PC-9 (cell line): ENCODE data around the gene SMIM22.

Experiments
- CTCF ChIP-seq: fragments of 200-600 bp; sonication (generic); conservative IDR thresholded peaks from 2 replicates; pipeline ENCODE4 v1.6.1; 2017; ENCODE audit warnings: mixed run types, antibody characterized with exemption, mild to moderate bottlenecking, moderate library complexity
- EZH2 ChIP-seq: fragments of 200-600 bp; sonication (generic); IDR thresholded peaks from 2 replicates; pipeline ENCODE4 v1.8.0; 2017; ENCODE audit warnings: antibody characterized with exemption, low read depth

DNA sequence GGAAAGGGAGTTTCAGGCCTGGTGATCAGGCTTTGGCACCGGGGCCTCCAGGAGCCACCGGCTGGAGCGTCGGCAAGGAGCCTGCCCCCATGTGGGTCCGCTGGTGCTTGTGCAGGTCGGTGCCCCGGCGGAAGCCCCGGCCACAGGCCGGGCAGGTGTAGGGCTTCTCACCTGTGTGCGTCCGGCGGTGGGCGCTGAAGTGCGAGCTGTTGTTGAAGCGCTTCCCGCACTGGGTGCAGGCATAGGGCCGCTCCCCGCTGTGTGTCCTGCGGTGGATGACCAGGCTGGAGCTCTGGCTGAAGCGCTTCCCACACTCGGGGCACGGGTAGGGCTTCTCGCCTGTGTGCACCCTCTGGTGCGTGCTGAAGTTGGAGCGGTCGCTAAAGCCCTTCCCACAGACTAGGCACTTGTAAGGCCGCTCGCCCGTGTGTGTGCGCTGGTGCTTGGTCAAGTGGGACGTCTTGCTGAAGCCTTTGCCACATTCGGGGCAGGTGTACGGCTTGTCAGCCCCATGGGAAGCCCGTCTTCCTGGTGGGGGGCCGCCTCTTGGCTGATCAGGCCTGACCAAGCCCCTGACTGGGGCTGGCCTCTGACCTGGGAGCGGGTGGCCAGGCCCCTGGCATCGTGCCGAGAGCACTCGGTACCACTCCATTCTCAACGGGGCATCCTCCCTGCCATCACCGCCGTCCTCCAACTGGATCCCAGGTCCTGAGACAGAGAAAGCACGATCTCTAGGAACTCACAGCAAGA, 42.6 kb upstream of the SMIM22 start:
- no peak for TF ChIP-seq CTCF
- no peak for TF ChIP-seq EZH2
